IPS DF 4.7 (cell line): ENCODE results near the gene FARS2.

Experiments
- DNase-seq: peaks from one replicate; pipeline ENCODE4 v3.0.0-alpha.2; 2013; ENCODE audit warnings: low spot score; ENCODE audit errors: extremely low read depth

Gene FARS2

DNA sequence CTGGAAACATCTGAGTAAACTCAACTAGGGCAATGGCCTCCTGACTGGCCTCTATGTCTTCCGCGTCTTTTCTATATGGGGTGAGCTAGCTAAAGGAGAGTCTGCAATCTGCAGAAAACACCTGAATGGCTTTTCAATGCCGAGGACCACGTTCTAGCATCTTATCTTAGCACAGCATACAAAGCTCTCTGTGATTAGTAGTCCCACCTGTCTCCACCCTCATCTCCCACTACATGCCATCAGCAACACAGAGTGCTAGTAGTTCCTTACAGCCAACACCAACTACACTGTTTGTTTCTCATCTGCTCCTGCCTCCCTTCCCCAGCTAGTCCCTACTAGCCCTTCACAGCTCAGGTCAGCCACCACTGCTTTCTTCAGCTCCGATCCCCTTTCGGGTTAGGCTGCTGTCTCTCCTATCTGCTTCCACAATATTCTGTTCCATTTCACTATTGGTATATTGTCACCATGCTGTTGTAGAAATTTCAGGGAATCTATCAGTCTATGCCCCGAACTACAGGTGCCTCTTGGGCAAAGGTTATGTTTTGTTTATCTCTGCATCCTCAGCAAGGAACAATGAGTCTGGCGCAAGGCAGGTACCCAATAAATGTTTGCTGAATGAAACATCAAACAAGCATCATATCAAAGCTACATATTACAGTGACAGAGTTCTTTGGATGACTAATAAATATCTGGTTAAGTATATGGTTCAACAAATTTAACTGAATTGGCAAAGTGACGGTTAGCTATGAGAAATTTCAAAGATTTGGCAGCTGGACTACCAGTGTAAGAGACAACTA is 12.8 kb upstream of the FARS2 start:
- no peak for DNase-seq

- DNase-seq = no peak
Observed at GRCh38 chr6:5249451-5250122, 11.7 kb upstream of the FARS2 start.

GRCh38 chr6:5250451-5250850 is 10.9 kb upstream of the FARS2 start:
- DNase-seq = no peak

DNA sequence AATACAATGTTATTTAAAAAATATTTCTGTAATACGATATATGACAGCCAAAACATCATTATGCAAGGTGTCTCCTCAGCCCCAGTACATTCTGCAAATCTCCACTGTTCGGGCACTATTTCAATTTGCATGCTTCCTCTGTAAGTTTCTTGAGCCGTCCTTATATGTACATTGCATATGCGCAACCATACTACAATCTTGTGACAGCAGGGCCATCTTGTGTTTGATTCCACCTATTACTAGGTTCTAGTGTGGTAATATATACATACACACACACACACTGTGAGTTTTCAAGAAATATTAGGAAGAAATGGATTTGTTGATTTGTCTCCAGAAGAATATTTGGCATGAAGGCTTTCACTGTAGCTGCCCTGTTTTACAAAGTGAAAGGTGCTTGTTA is 10.4 kb upstream of the FARS2 start:
- no peak for DNase-seq

DNA sequence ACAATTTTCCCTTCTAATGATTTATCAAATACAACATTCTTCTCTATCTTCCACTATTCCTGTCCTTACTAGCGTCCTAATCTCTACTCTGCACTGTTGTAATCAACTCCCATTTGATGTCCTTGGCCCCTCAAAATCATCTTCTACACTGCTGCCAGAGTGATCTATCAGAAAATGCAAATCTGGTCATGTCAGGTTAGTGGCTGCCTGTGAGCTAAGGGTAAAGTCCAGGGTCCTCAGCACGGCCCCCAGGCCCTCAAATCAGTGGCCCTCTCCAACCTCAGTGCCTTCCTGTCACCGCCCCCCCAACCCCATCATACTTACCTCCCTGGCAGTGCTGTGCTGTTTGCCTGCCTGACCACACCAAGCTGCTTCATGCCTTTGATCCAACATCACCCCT is 4.4 kb upstream of the FARS2 start:
- DNase-seq = no peak

DNA sequence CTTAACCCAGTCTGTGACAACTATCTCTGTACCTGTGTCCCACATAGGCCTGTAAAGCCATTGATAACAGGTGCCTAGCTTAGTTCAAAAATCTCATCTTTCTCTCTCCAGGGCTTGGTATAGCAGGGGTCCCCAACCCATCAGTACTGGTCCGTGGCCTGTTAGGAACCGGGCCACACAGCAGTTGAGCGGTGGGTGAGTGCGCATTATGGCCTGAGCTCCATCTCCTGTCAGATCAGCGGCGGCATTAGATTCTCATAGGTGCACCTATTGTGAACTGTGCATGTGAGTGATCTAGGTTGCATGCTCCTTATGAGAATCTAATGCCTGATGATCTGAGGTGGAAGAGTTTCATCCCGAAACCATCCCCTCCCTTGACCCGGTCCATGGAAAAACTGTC is 3.9 kb upstream of the FARS2 start:
- DNase-seq = no peak

GRCh38 chr6:5259428-5259827 is 1.9 kb upstream of the FARS2 start:
- DNase-seq = no peak

DNA sequence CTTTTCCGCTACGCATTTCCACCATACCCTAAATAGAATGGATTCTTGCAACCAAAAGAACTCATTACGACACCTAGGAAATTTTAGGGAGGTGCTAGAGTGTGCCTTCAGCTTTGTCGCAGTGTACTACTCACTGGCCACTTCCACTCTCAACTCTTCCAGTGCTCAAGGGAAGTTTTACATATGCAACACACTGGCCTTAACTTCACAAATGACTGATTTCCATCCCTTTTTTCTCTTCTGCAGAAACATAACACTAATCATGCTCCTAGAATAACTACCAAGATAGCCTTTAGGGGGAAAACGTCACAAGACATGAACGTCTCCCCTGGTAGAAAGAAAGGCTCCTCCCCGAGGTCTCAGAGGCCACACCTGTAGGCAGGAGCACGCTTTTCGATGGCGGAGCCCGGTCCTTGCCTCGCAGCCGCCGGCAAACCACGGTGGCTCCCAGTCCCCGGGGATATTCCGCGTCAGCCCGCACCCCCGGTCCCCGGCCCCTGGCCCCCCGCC is 1.1 kb upstream of the FARS2 start:
- DNase-seq = no peak

GRCh38 chr6:5261545-5262109 is 314 bp downstream of the FARS2 start:
- DNase-seq = no peak

DNA sequence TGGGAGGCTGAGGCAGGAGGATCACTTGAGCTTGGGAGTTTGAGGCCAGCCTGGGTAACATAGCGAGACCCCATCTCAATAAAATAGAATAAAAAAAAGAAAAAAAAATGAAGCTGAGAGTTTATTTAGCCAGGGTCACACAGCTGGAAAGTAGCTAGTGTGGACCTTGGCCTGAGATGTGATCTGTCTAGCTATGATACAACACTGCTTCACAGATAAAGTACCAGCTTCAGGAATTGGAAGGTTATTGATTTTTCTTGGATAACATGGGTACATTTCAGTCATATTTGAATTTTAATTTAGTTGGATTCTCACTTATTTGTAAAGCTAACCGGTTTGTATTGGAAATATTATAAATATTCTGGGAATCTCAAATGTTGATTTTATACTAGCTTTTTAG is 5.1 kb downstream of the FARS2 start:
- DNase-seq = no peak

DNA sequence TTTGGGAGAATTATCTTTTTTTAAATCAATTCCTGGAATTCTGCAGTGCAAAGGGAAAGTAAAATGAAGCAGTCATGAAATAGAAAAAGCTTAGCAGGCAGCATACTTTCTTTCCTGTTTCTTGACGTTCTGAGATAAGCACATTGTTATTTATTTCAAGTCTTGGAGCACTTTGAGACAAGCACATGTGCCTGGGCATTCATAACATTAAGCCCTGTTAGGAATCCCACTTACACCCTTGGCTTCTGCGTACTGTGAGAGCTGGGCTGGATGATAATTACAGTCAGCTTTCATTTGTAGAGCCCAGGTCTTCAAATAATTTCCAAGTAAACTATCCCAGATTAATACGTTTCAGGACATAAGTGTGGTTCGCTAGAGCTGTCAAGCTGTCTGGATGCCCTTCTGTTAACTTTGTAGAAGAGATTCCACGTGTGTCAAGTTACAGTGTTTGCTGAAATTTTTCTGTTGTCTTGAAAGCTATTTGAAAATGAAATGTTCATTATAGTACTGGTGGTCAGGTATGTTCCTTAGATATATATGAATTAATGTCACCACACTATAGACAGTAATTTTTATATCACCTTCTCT is 8.9 kb downstream of the FARS2 start:
- DNase-seq = no peak

DNA sequence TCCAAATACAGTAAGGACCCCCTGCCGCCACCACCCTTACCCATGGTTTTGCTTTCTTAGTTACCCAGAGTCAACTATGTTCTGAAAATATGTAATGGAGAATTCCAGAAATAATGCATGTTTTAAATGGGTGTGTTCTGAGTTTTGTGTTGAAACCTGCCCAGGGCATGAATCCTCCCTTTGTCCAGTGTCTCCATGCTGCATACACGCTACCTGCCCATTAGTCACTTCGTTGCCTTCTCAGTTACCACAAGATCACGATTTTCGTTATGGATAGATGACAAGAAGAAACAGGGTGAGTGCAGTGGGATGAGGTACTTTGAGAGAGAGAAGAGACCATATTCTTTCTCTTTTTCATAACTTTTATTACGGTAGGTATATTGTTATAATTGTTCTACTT is 10.6 kb downstream of the FARS2 start:
- DNase-seq = no peak

DNA sequence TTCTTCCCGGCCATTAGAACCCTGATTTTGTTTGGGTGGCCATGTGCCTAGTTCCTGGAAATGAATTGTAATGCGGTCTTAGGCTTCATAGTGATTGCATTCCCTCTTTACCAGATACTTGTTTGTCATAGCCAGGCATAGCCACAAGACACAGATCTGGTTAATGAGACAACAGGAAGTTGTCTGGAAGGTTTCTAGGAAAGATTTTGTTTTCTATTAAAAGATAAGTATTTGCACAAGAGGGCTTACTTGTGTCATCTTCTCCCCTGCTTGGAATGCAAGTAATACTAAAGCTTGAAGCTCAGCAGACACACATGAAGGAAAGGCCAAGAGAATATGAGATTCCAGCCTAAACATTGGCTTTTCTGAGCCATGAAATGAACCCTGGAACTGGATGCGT is 12.9 kb downstream of the FARS2 start:
- DNase-seq = no peak

GRCh38 chr6:5275497-5275896 is 14.2 kb downstream of the FARS2 start:
- no peak for DNase-seq

DNA sequence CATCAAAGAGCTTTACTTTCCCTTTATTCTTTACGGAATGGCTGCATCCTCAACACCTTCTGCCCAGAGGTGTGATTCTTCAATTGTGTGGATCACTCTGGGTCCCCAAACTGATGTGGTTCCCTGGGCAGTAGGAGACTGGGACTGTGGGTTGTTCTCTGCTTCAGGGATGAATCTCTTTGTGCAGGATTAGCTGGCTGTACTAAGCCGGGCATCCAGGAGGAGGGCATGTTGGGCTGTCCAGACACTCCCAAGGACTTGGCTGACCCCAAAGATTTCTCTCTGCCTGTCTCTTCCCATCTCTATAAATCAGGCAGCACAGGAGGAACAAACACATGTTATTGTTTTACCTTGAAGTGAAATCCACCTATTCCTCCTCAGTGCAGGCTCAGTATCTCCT is 15.3 kb downstream of the FARS2 start:
- no peak for DNase-seq

DNA sequence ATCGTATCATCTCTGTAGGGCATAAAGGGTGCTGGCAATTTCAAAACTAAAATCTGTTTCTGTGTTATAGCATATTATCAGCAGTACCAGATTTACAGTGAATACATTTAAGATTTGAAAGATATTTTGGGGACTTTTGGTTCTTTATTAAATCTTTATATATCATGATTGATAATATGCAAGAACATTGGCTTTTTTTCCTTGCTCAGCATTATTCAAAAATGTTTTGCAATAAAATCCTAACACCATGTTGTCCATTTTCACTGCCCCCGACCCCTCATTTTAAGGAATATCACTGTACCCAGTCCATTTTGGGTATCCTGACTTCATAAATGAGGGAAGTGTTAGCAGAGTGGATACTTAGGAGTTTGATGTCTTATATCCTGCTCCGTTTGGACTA is 16.3 kb downstream of the FARS2 start:
- no peak for DNase-seq

DNA sequence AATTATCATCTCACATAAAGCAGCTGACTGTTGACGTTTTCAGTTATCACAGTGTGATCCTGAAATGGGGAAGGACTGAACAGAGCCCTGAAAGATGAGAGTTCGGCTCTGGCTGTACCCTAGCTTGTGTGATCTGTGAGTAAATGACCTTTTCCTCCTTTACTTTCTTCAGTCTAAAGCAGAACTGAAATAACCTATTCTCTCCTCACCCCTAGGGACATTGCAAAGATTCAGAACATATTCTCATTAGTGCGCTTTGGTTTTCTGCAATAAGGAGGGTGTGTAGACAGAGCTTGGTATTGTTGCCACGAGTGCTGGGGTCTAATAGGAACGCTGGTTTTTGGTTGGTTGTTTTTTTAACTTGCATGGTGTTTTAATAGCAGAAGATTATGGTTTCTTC is 16.7 kb downstream of the FARS2 start:
- no peak for DNase-seq

- no peak for DNase-seq
Observed at GRCh38 chr6:5278565-5279120, 17.3 kb downstream of the FARS2 start.

DNA sequence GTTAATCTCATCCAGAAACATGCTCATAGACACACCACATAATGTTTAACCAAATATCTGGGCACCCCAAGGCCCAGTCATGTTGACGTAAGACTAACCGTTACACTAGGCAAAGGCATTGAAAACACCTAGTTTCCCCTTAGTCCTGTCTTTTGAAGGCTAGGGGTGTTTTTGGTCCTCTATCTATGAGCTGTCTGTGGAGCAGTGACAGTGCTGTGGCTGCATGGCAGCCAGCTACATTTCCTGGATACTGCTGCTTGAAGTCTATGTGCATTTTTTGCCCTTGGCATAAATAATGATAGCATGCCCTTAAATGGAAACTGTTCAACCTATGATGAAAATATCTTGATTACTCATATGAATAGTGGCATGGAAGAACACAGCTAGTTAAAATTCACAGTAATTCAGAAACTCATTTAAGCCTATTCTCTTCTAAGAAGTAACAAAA is 18.6 kb downstream of the FARS2 start:
- DNase-seq = no peak

GRCh38 chr6:5280920-5281319 is 19.6 kb downstream of the FARS2 start:
- no peak for DNase-seq

DNA sequence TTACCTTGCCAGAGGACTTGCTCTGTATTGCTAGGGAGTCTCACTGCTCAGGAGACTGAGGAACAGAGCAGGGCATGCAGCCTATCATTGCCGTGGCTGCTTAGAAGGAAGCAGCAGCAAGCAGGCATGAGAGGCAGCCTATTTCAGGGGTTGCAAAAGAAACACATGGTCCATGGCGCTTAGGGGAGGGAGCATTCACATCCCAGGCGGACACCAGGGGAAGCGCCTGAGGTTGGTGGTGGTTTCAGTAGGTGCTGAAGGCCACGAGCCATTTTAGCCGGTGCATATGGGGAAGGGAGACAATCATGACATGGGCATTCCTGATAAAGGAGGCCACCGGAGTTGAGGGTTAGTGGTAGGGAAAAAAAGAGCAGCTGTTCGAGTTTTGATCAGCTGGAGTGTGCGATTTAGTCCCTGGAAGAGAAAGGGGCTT is 20.9 kb downstream of the FARS2 start:
- DNase-seq = no peak

DNA sequence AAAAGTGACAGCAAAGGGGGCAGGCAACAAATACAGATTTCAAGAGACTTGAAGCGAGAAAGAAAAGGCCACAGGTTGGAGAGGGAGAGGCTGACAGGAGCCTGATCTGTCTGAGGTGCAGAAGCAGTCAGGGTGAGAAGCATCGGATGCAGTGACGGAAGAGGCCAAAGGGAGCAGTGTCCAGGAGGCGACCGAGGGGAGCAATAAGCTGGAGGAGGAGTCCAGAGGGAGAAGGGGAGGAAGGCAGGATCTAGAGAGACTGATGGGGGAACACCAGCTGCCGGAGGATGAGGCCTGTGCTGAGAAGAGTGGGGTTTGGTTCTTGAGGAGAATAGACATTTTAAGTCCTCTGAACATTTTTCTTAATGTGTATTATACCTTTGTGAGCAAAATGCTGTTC is 23.8 kb downstream of the FARS2 start:
- no peak for DNase-seq
